Measurements from ENCODE around the gene MTMR4.

DNA sequence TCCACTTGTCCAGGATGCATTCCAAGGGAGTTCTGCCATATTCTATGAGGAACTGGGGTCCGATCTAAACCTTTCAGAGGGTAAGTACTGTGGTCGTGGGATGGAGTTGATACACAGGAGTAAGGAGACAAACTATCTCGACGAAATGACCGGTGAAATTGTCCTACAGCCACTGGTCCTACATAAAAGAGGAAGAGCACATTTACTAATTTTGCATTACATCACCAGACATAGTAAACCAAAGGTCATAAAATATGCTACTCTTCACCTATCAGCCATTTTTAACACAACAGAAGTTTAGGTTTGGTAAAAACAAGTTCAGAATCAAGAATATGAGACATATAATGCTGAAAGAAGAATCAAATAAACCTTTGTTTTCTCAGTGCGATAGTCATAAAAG lies 34.3 kb downstream of the MTMR4 start:
- TF ChIP-seq, protein P1, sequence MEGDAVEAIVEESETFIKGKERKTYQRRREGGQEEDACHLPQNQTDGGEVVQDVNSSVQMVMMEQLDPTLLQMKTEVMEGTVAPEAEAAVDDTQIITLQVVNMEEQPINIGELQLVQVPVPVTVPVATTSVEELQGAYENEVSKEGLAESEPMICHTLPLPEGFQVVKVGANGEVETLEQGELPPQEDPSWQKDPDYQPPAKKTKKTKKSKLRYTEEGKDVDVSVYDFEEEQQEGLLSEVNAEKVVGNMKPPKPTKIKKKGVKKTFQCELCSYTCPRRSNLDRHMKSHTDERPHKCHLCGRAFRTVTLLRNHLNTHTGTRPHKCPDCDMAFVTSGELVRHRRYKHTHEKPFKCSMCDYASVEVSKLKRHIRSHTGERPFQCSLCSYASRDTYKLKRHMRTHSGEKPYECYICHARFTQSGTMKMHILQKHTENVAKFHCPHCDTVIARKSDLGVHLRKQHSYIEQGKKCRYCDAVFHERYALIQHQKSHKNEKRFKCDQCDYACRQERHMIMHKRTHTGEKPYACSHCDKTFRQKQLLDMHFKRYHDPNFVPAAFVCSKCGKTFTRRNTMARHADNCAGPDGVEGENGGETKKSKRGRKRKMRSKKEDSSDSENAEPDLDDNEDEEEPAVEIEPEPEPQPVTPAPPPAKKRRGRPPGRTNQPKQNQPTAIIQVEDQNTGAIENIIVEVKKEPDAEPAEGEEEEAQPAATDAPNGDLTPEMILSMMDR (conservative IDR thresholded peaks at IDR 0.05; ENCODE audit: low read depth, low read length) = no peak
- TF ChIP-seq EZH2 (IDR thresholded peaks at IDR 0.05; ENCODE audit: borderline replicate concordance, low read depth, low read length, poor library complexity, severe bottlenecking) = no peak
